Measurements from ENCODE around the gene SETMAR. TPM values are rescaled to one million over a fixed set of nuclear protein-coding genes. Genes with fewer than 3 reads are reported as not detected.

SETMAR gene
- total RNA-seq = 24.7 TPM

DNA sequence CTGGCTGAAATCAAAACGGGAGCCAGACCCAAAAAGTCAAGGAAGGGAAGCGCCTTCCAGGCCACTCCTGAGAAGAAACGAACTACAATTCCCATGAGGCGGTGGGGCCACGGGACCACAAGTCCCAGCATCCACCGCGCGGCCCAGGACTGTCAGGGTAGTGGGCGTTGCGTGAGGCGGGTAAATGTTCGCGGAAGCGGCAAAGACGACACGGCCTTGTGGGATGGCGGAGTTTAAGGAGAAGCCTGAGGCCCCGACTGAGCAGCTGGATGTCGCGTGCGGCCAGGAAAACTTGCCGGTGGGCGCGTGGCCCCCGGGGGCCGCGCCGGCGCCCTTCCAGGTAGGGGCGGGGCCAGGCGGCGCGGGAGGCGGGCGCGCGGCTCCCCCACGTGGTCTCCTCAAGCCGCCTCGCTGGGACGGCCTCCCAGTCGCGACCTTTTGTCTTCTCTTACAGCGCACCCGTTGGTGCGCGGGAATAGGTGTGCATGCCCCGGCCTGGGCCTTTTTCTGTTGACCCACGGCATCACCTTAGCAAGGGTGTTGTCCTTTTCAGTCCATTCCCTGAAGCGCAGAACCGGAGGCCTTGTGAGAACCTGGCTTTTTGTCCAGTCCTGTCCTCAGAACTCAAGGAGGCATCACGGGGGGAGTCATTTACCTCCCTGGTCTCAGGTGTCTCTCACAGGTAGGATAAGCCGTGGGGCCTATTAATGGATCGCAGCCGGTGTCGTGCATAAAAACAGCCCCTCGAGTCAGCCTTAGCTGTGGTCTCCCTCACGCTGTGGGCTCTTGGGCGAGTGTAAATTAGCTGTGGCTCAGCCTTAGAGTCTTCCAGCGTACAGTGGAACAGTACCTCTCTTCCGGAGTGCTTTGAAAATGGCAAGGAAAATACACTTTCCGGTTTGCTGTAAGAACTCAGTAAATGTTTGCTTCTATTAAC lies at the start of gene SETMAR:
TSS of gene SETMAR (plus strand) at position 183 of the 937 bp plus-strand sequence. CDS start at position 185, 2 bp downstream.

Other genes starting within 250 kb of the SETMAR start
- 44.9 TPM for gene SUMF1, start 163.9 kb downstream of the SETMAR start, total RNA-seq
- gene ITPR1, start 190.0 kb downstream of the SETMAR start, total RNA-seq = 46.6 TPM

Measured in camera-type eye (tissue), 1 donor.